Type B pancreatic cell (in vitro differentiated cells): ENCODE results near the gene SPRR4. TPM values are rescaled to one million over a fixed set of nuclear protein-coding genes. Genes with fewer than 3 reads are reported as not detected.

Experiments used
- DNase-seq: peaks from one replicate; pipeline ENCODE4 v3.0.0; 2021; ENCODE audit warnings: mixed read lengths; ENCODE audit not compliant: unreplicated experiment; ENCODE audit errors: extremely low spot score
- H3K27ac Mint-ChIP-seq: 2 replicates; pipeline ENCODE4 v1.8.0; 2021; ENCODE audit warnings: mild to moderate bottlenecking, mixed read lengths
- H3K27me3 Mint-ChIP-seq: 2 replicates; pipeline ENCODE4 v1.8.0; 2021; ENCODE audit warnings: mixed read lengths
- H3K36me3 Mint-ChIP-seq: 2 replicates; pipeline ENCODE4 v1.8.0; 2021; ENCODE audit warnings: mixed read lengths
- H3K4me1 Mint-ChIP-seq: one replicate; pipeline ENCODE4 v1.8.0; 2021; ENCODE audit warnings: mixed read lengths; ENCODE audit not compliant: unreplicated experiment
- H3K4me3 Mint-ChIP-seq: 2 replicates; pipeline ENCODE4 v1.8.0; 2021; ENCODE audit warnings: mild to moderate bottlenecking, mixed read lengths
- H3K9me3 Mint-ChIP-seq: 2 replicates; pipeline ENCODE4 v1.8.0; 2021; ENCODE audit warnings: mixed read lengths
- CTCF ChIP-seq: fragments of 200-600 bp; sonication (generic); conservative IDR thresholded peaks from 2 replicates; pipeline ENCODE4 v1.5.0; 2021; ENCODE audit warnings: antibody characterized with exemption, mild to moderate bottlenecking
- total RNA-seq: library from RNA; stranded (reverse); gene quantifications from 2 replicates; pipeline ENCODE4 v1.2.1, GENCODE V29; 2021; ENCODE audit warnings: low replicate concordance

The SPRR4 gene
- total RNA-seq, 1 donor from 2014 or later = not detected

GRCh38 chr1:152972196-152972886, 1.9 kb downstream of the SPRR4 start:
- Mint-ChIP-seq H3K27ac (no peak overlapping the region), H3K4me1 (no peaks in the 10 kb centered on the region), H3K27me3 (no peaks in the 10 kb centered on the region), H3K9me3 (no peaks in the 10 kb centered on the region), H3K4me3 (no peak overlapping the region), H3K36me3 (no peaks in the 10 kb centered on the region)
- no peak for TF ChIP-seq CTCF
- DNase-seq = no peak

GRCh38 chr1:152976688-152977087, 6.2 kb downstream of the SPRR4 start:
- H3K36me3 Mint-ChIP-seq = no peaks in the 10 kb centered on the region
- no peaks in the 10 kb centered on the region for H3K27me3 Mint-ChIP-seq
- H3K4me3 Mint-ChIP-seq = no peak overlapping the region
- TF ChIP-seq CTCF = no peak
- no peaks in the 10 kb centered on the region for H3K4me1 Mint-ChIP-seq
- H3K27ac Mint-ChIP-seq = no peak overlapping the region
- DNase-seq = no peak
- H3K9me3 Mint-ChIP-seq = no peaks in the 10 kb centered on the region

GRCh38 chr1:152977614-152978013, 7.2 kb downstream of the SPRR4 start:
- H3K27me3 Mint-ChIP-seq = no peaks in the 10 kb centered on the region
- TF ChIP-seq CTCF = no peak
- no peaks in the 10 kb centered on the region for H3K9me3 Mint-ChIP-seq
- no peak overlapping the region for H3K4me3 Mint-ChIP-seq
- no peaks in the 10 kb centered on the region for H3K36me3 Mint-ChIP-seq
- H3K27ac Mint-ChIP-seq = no peak overlapping the region
- DNase-seq = no peak
- H3K4me1 Mint-ChIP-seq = no peaks in the 10 kb centered on the region

GRCh38 chr1:152980676-152981075, 10.2 kb downstream of the SPRR4 start:
- no peak overlapping the region for H3K27ac Mint-ChIP-seq
- no peak overlapping the region for H3K4me3 Mint-ChIP-seq
- no peaks in the 10 kb centered on the region for H3K4me1 Mint-ChIP-seq

GRCh38 chr1:152981146-152981871, 10.9 kb downstream of the SPRR4 start:
- Mint-ChIP-seq H3K4me3 (no peak overlapping the region), H3K27ac (no peak overlapping the region), H3K9me3 (no peaks in the 10 kb centered on the region), H3K36me3 (no peaks in the 10 kb centered on the region), H3K27me3 (no peaks in the 10 kb centered on the region), H3K4me1 (no peaks in the 10 kb centered on the region)
- no peak for DNase-seq
- no peak for TF ChIP-seq CTCF

More at GRCh38 chr1:152980676-152981075, 10.2 kb downstream of the SPRR4 start:
- DNase-seq = no peak
- H3K36me3 Mint-ChIP-seq = no peaks in the 10 kb centered on the region
- TF ChIP-seq CTCF = no peak
- H3K9me3 Mint-ChIP-seq = no peaks in the 10 kb centered on the region
- H3K27me3 Mint-ChIP-seq = no peaks in the 10 kb centered on the region
